ENCODE results near the gene ANKMY1. TPM values are rescaled to one million over a fixed set of nuclear protein-coding genes. Genes with fewer than 3 reads are reported as not detected.

Gene ANKMY1
- total RNA-seq, 1 donor from 2014 or later: 9.7 TPM

- no peak for DNase-seq (ENCODE audit: low read depth)
Observed at GRCh38 chr2:240460253-240460711, 97.5 kb downstream of the ANKMY1 start.

GRCh38 chr2:240459401-240460252, 98.2 kb downstream of the ANKMY1 start:
- DNase-seq (ENCODE audit: low read depth): no peak

GRCh38 chr2:240458900-240459391, 98.8 kb downstream of the ANKMY1 start:
- no peak for DNase-seq (ENCODE audit: low read depth)

- DNase-seq (ENCODE audit: low read depth): no peak
Observed at GRCh38 chr2:240458044-240458899, 99.5 kb downstream of the ANKMY1 start.

GRCh38 chr2:240457223-240458043, 100.4 kb downstream of the ANKMY1 start:
- DNase-seq (ENCODE audit: low read depth): no peak

- DNase-seq (ENCODE audit: low read depth): no peak
Observed at GRCh38 chr2:240456447-240457222, 101.2 kb downstream of the ANKMY1 start.

- DNase-seq (ENCODE audit: low read depth): no peak
Observed at GRCh38 chr2:240455647-240456446, 101.9 kb downstream of the ANKMY1 start.

GRCh38 chr2:240455272-240455646, 102.5 kb downstream of the ANKMY1 start:
- no peak for DNase-seq (ENCODE audit: low read depth)

GRCh38 chr2:240454106-240454901, 103.5 kb downstream of the ANKMY1 start:
- DNase-seq (ENCODE audit: low read depth): no peak

- DNase-seq (ENCODE audit: low read depth): no peak
Observed at GRCh38 chr2:240453461-240454105, 104.2 kb downstream of the ANKMY1 start.

- DNase-seq (ENCODE audit: low read depth): no peak
Observed at GRCh38 chr2:240452462-240453256, 105.1 kb downstream of the ANKMY1 start.

GRCh38 chr2:240451791-240452461, 105.9 kb downstream of the ANKMY1 start:
- DNase-seq (ENCODE audit: low read depth): no peak

- DNase-seq (ENCODE audit: low read depth): no peak
Observed at GRCh38 chr2:240451108-240451611, 106.6 kb downstream of the ANKMY1 start.

GRCh38 chr2:240450532-240451107, 107.2 kb downstream of the ANKMY1 start:
- DNase-seq (ENCODE audit: low read depth): no peak

- no peak for DNase-seq (ENCODE audit: low read depth)
Observed at GRCh38 chr2:240449764-240450531, 107.8 kb downstream of the ANKMY1 start.
